CD4-positive, alpha-beta T cell treated with Interleukin-6 at 100 ng/mL for 8 hours (primary cell): Measurements from ENCODE around the gene RAB6A.

Experiments used
- DNase-seq: peaks from one replicate; pipeline ENCODE4 v3.0.0-alpha.2; 2020; ENCODE audit warnings: mixed read lengths, low spot score

The RAB6A gene

DNA sequence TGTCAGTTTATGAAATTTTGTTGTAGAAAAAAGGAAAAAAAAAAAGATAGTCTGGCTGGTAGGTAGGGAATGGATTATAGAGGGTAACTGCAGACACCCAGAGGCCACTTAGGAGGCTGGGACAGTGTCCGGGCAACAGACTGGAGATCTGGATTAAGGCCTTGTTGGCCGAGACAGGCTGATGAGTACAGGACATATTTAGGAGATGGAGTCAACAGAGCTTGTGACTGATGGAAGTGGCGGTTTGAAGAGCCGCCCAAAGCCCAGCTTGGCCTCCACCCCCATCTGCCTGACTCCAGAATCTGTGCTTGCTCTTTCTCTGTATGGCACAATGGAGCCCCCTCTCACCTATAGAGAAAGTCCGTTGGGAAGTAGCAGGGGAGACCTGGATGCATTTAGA lies 106.9 kb downstream of the RAB6A start:
- no peak for DNase-seq

- no peak for DNase-seq
These were observed 107.9 kb downstream of the RAB6A start for GRCh38 chr11:73652856-73653559.

DNA sequence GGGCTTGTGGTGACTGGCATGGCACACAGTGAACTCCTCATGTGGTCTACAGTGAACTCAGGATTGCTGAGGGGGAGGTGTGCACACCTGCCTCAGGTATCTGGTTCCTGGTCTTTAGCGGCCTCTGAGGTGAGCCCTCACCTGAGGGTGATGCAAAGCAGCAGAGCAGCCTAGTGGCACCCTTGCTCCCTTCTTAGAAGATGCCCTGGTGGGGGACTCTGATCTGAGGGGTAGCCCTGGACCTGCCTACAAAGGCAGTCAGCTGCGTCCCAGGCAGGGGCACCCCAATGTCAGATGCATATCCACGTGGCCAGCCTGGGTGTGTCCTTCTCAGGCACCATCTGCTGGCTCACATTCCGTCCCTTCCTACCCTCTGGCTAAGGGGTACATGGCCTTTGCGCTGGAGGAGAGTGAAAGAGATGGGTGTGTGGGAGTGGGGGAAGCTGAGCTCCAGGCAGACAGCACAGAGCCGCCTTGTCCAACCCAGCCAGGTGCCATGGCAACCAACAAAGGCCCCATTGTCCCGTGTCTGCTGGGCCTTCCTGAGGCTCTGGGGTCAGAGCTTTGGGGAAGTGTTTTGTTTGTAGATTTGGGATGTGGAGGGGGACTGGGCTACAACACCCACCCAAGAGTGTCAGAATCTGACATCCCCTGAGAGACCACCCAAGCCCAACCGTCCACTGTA lies 108.7 kb downstream of the RAB6A start:
- DNase-seq, result no peak

GRCh38 chr11:73651661-73652045 lies 109.2 kb downstream of the RAB6A start:
- no peak for DNase-seq

GRCh38 chr11:73651252-73651651 lies 109.6 kb downstream of the RAB6A start:
- no peak for DNase-seq

- DNase-seq, result no peak
These were observed 110.5 kb downstream of the RAB6A start for GRCh38 chr11:73650400-73650799.

DNA sequence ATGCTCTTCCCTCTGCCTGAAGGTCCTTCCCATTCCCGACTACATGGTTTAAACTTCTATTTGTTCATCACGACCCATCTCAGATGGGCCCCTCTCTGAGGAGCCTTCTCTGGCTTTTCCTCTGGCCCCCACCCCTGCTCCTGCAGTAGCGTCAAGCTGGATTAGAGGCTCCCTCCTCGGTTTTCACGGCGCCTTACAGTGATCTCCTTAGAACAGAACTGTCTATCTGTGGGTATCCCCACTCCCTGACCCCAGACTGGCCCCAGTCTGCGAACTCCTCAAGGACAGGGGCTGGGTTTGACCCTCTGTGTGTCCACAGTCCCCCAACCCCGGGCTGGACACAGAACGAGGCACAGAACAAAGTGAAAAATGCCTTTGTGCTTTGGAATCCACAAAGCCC lies 111.7 kb downstream of the RAB6A start:
- DNase-seq, result no peak

DNA sequence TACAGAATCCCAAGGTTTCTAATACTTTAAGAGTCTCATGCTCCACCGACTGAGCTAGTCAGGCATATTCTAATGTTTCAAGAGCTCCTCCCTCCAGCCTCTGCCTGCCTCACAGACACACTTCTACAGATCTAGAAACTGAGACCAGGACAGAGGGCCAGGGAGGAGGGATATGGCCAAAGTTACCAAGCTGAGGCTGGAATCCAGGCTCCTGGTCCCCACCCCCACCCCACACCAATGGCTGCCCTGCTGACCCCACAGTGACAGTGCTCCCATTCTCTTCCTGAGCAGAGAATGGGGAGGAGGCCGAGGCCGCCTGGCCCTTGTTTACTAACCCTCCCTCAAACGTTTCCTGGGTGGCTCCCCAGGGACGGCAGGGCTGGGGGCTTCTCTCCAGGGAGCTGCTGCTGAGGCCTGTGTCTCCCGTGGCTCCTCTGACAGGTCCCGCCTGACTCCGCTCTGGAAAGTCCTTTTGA lies 112.3 kb downstream of the RAB6A start:
- no peak for DNase-seq

GRCh38 chr11:73648121-73648520 lies 112.8 kb downstream of the RAB6A start:
- no peak for DNase-seq

DNA sequence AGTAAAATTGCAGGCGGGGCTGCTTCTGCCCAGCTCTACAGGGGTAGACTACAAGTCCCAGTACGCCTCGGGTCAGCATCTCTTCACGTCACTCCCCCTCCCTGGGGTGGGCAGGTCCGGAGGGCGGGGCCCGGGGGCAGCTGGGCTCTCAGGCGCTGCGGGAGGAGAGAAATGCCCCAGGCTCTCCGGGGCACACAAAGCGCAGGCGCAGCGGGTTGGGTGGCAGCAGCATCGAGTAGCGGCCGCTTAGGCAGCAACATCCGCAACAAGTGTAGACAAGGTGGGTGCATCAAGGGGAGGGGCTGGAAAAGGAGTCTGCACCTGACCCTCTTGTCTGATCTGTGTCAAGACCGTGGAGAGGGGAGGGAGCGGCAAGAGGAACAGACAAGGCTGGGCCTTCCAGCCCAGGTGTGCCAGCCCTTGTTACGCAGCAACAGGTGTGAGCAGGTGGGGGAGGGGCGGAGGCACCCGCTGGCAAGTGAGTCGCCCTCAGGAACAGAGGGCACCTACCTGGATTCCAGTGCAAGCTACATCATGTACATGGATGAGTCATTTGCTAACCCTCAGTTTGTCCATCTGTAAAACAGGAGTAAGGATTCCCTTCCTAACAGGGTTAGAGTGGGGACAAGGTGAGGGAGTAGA lies 113.3 kb downstream of the RAB6A start:
- peak; percentile 96 for DNase-seq

- no peak for DNase-seq
These were observed 114.8 kb downstream of the RAB6A start, which contains the start of gene PLEKHB1 for GRCh38 chr11:73645972-73646631. Gene PLEKHB1 (plus strand): TSS chr11:73646581. CDS start chr11:73646609, 28 bp downstream.

GRCh38 chr11:73645121-73645969 lies 115.5 kb downstream of the RAB6A start:
- no peak for DNase-seq

- no peak for DNase-seq
These were observed 119.2 kb downstream of the RAB6A start for GRCh38 chr11:73641668-73642067.

DNA sequence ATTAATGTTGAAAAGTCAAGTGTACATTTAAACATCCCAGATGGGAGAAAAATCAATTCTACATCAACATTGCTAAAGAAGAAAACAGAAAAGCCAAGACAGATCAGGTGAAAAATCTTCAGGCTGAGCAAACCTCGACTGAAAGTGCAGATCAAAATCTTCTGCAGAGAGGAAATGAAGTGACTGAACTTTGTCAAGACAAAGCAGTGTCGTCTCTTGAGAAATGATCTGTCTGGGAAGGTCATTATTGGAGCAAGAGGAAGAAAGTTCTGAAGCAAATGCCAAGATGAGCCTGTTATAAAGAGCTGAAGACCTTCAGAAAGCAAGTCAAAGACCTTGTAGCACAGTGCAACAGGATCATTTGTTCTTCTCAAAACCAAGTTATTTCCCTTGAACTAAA lies 120.3 kb downstream of the RAB6A start:
- peak; percentile 6 for DNase-seq

DNA sequence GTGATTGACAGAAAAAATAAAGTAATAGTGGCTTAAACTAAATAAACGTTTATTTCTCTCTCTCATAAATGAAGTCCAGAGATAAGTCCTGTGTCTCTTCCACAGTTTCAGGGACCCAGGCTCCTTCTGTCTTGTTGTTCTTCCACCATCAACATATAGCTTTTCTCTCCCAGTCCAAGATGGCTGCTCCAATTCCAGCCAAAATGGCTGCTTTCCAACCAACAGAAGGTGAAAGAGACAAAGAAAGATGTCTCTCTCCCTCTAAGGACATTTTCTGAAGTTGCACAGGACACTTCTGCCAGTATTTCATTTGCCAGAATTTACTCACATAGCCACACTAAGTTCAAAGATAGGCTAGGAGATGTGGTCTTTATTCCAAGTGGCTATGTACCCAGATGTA lies 123.9 kb downstream of the RAB6A start:
- no peak for DNase-seq

GRCh38 chr11:73636249-73636648 lies 124.6 kb downstream of the RAB6A start:
- DNase-seq, result no peak

DNA sequence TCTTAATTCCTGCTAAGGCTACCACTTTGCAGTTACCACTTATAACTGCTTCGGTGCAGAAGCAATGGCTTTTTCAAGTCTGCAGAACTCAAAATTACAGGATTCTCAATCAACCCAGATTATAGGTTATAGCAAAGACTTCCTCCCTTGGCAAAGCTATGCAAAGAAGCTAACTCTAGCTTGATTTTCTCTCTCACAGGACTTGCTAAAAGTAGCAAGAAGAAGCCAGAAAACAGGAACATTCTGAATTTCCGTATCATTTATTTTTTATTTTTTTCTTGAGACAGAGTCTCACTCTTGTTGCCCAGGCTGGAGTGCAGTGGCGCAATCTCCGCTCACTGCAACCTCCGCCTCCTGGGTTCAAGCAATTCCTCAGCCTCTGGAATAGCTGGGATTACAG lies 125.2 kb downstream of the RAB6A start:
- no peak for DNase-seq

- peak; percentile 21 for DNase-seq
These were observed 126.9 kb downstream of the RAB6A start for GRCh38 chr11:73633999-73634398.

GRCh38 chr11:73632996-73633395 lies 127.9 kb downstream of the RAB6A start:
- DNase-seq, result no peak

DNA sequence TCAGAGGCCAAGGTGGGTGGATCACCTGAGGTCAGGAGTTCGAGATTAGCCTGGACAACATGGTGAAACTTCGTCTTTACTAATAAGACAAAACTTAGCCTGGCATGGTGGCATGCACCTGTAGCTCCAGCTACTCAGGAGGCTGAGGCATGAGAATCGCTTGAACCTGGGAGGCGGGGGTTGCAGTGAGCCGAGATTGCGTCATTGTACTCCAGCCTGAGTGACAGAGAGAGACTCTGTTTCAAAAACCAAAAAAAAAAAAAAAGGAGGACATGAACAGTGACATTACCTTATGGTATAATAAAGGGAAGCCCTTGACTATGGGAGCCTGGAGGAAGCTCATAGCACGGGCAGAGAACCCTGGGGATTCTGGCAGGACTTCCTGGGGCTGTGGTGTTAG lies 131.0 kb downstream of the RAB6A start:
- DNase-seq, result no peak

DNA sequence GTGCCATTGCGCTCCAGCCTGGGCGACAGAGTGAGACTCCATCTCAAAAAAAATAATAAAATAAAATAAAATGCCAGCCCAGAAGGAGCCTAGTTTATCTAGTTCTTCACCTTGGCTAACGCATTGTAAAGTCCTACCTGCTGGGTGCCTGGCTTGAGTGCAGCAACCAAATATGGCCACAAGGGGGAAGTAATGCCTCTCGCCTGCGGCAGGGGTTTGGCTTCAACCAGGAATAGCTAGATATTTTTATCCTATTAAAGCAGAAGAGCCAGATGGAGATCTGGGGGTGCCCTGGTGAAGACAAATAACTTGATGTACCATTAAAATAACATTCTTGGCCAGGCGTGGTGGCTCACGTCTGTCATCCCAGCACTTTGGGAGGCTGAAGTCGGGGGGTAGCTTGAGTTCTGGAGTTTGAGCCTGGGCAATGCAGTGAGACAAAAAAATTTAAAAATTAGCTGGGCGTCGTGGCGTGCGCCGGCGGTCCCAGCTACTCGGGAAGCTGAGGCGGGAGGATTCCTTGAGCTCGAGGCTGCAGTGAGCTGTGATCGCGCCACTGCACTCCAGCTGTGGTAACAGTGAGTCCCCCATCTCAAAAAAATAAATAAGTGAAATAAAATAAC lies 135.1 kb downstream of the RAB6A start:
- DNase-seq, result peak; percentile 69
